ENCODE results near the gene FAM20C. TPM values are rescaled to one million over a fixed set of nuclear protein-coding genes. Genes with fewer than 3 reads are reported as not detected.

The FAM20C gene
- total RNA-seq, 1 experiment from 2014 or later = 35.8 TPM

GRCh38 chr7:258476-259190 lies 66.3 kb downstream of the FAM20C start:
- no TSS peak for BruUV-seq (replicated peaks)
- POLR2A ChIA-PET (ENCODE audit: low non-redundant PET) = no interaction called here
- no peak for DNase-seq (ENCODE audit: low spot score)
- CTCF ChIA-PET = no interaction called here
- intact Hi-C loops (cut with micrococcal nuclease; ENCODE audit: unreplicated experiment) = no loop called here
- no peak overlapping the region for H3K4me3 ChIP-seq (ENCODE audit: low read depth, low read length, poor library complexity, severe bottlenecking)
- no peaks in the 10 kb centered on the region for H3K27me3 ChIP-seq (replicated peaks; ENCODE audit: insufficient read depth, low read depth, low read length, poor library complexity)
- TF ChIP-seq EZH2 (IDR thresholded peaks at IDR 0.05; ENCODE audit: borderline replicate concordance, low read depth, low read length, poor library complexity, severe bottlenecking) (no peak), CTCF (conservative IDR thresholded peaks at IDR 0.05; ENCODE audit: low read depth, low read length) (no peak)
- H3K36me3 ChIP-seq (ENCODE audit: insufficient read depth, low read length, poor library complexity, severe bottlenecking) = peaks cover 22% of the 10 kb centered on the region
- H3K27ac ChIP-seq (ENCODE audit: low read depth, low read length, poor library complexity, severe bottlenecking) = no peak overlapping the region
- no peaks in the 10 kb centered on the region for H3K4me1 ChIP-seq (ENCODE audit: insufficient read depth, low read length, poor library complexity, severe bottlenecking)
- peaks cover 16% of the 10 kb centered on the region for H3K9me3 ChIP-seq (ENCODE audit: low read depth, low read length, poor library complexity, severe bottlenecking)

DNA sequence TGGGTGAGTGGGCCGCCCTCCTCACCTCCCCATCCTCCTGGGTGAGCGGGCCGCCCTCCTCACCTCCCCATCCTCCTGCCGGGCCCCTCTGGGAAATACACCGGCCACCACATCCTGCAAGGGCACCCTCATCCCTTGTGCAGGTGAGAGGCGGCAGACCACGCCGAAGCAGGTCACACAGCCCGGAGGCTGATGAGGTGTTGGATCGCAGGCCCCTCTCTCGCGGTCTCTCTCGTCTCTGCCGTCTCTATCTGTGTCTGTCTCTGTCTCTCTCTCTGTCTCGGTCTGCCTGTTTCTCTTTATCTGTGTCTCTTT lies 66.8 kb downstream of the FAM20C start:
- Histone ChIP-seq H3K27ac (ENCODE audit: low read depth, low read length, poor library complexity, severe bottlenecking) (no peak overlapping the region), H3K4me3 (ENCODE audit: low read depth, low read length, poor library complexity, severe bottlenecking) (no peak overlapping the region), H3K27me3 (replicated peaks; ENCODE audit: insufficient read depth, low read depth, low read length, poor library complexity) (no peaks in the 10 kb centered on the region), H3K9me3 (ENCODE audit: low read depth, low read length, poor library complexity, severe bottlenecking) (peaks cover 16% of the 10 kb centered on the region), H3K4me1 (ENCODE audit: insufficient read depth, low read length, poor library complexity, severe bottlenecking) (no peaks in the 10 kb centered on the region), H3K36me3 (ENCODE audit: insufficient read depth, low read length, poor library complexity, severe bottlenecking) (peaks cover 22% of the 10 kb centered on the region)
- DNase-seq (ENCODE audit: low spot score) = no peak
- BruUV-seq (replicated peaks) = no TSS peak
- CTCF ChIA-PET = no interaction called here
- TF ChIP-seq CTCF (conservative IDR thresholded peaks at IDR 0.05; ENCODE audit: low read depth, low read length) (no peak), EZH2 (IDR thresholded peaks at IDR 0.05; ENCODE audit: borderline replicate concordance, low read depth, low read length, poor library complexity, severe bottlenecking) (no peak)
- POLR2A ChIA-PET (ENCODE audit: low non-redundant PET) = no interaction called here
- intact Hi-C loops (cut with micrococcal nuclease; ENCODE audit: unreplicated experiment) = no loop called here

GRCh38 chr7:259751-260405 lies 67.5 kb downstream of the FAM20C start:
- H3K4me3 ChIP-seq (ENCODE audit: low read depth, low read length, poor library complexity, severe bottlenecking) = no peak overlapping the region
- intact Hi-C loops (cut with micrococcal nuclease; ENCODE audit: unreplicated experiment) = no loop called here
- no peaks in the 10 kb centered on the region for H3K27me3 ChIP-seq (replicated peaks; ENCODE audit: insufficient read depth, low read depth, low read length, poor library complexity)
- no peak overlapping the region for H3K27ac ChIP-seq (ENCODE audit: low read depth, low read length, poor library complexity, severe bottlenecking)
- DNase-seq (ENCODE audit: low spot score) = no peak
- H3K36me3 ChIP-seq (ENCODE audit: insufficient read depth, low read length, poor library complexity, severe bottlenecking) = peaks cover 22% of the 10 kb centered on the region
- ChIA-PET CTCF (no interaction called here), POLR2A (ENCODE audit: low non-redundant PET) (no interaction called here)
- no TSS peak for BruUV-seq (replicated peaks)
- H3K4me1 ChIP-seq (ENCODE audit: insufficient read depth, low read length, poor library complexity, severe bottlenecking) = no peaks in the 10 kb centered on the region
- TF ChIP-seq CTCF (conservative IDR thresholded peaks at IDR 0.05; ENCODE audit: low read depth, low read length) (no peak), EZH2 (IDR thresholded peaks at IDR 0.05; ENCODE audit: borderline replicate concordance, low read depth, low read length, poor library complexity, severe bottlenecking) (no peak)
- H3K9me3 ChIP-seq (ENCODE audit: low read depth, low read length, poor library complexity, severe bottlenecking) = peaks cover 16% of the 10 kb centered on the region

Measured in A673 (cell line).